ENCODE measurements around the gene TACC2.

DNA sequence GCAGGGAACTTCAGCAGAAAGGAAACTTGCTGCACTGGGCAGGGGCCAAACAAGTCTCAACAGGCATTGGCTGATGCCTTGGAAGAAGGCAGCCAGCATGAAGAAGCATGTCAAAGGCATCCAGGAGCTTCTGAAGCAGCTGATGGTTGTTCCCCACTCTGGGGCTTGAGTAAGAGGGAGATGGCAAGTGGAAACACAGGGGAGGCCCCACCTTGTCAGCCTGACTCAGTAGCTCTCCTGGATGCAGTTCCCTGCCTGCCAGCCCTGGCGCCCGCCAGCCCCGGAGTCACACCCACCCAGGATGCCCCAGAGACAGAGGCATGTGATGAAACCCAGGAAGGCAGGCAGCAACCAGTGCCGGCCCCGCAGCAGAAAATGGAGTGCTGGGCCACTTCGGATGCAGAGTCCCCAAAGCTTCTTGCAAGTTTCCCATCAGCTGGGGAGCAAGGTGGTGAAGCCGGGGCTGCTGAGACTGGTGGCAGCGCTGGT, 96.5 kb downstream of the TACC2 start:
- TF ChIP-seq SIN3A (IDR thresholded peaks at IDR 0.05; ENCODE audit: borderline replicate concordance, insufficient read depth, low read length) (no peak), TAF1 (IDR thresholded peaks at IDR 0.05; ENCODE audit: borderline replicate concordance, insufficient read depth, low read length) (no peak), POLR2AphosphoS5 (IDR thresholded peaks at IDR 0.05; ENCODE audit: low read depth, low read length) (no peak)

Measured in PFSK-1 (cell line).